Activated T-helper 1 cell treated with anti-CD3 and anti-CD28 coated beads, Interleukin-12 subunit alpha, Interleukin-12 subunit beta, Interleukin-2, Interleukin-4 antibody, amounts not matched to agents 30 ng/mL and 10 ng/mL and 1 ng/mL, durations not matched to agents 14 hours and 24 hours and 36 hours (primary cell): ENCODE results near the gene HIKESHI. TPM values are rescaled to one million over a fixed set of nuclear protein-coding genes. Genes with fewer than 3 reads are reported as not detected.

Experiments used
- DNase-seq: peaks from one replicate; pipeline ENCODE4 v3.0.0; 2021; ENCODE audit warnings: low spot score
- H3K27ac Mint-ChIP-seq: one replicate; pipeline ENCODE4 v1.8.0; 2021; ENCODE audit warnings: mild to moderate bottlenecking, mixed read lengths
- H3K27me3 Mint-ChIP-seq: one replicate; pipeline ENCODE4 v1.8.0; 2022; ENCODE audit warnings: mild to moderate bottlenecking, moderate library complexity, mixed read lengths; ENCODE audit not compliant: insufficient read depth
- H3K36me3 Mint-ChIP-seq: one replicate; pipeline ENCODE4 v1.8.0; 2021; ENCODE audit warnings: low read depth, mixed read lengths
- H3K4me1 Mint-ChIP-seq: one replicate; pipeline ENCODE4 v1.8.0; 2021; ENCODE audit warnings: low read depth, mixed read lengths
- H3K4me3 Mint-ChIP-seq: one replicate; pipeline ENCODE4 v1.8.0; 2021; ENCODE audit warnings: mild to moderate bottlenecking, moderate library complexity, mixed read lengths
- H3K9me3 Mint-ChIP-seq: one replicate; pipeline ENCODE4 v1.8.0; 2021; ENCODE audit warnings: mixed read lengths
- intact Hi-C: fragments of 100-400 bp; cut with micrococcal nuclease; formaldehyde crosslinking; loops from one replicate; pipeline ENCODE4 v1.15.1; 2024
- total RNA-seq: library from RNA; stranded (reverse); gene quantifications from 2 replicates; pipeline ENCODE4 v1.2.3, GENCODE V29; 2022

The HIKESHI gene
- total RNA-seq, 1 donor from 2014 or later = 56.4 TPM

DNA sequence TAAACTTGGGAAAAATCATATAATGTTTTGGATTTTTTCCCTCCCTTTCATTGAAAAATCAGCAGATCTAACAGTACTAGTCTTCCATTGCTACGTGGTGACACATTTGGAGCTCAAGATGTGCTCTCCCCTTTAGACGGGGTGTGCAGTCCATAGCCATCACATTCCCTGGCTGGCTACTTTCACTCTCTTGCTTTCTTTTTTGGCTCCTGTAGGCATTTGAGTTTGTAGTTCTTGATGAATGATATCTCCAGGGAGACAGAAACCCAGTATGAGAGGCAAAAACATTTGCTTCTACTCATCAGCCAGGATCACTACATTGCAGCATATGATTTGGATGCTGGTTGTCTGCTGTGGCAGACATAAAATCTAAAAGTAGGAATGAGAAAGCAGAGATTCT, 84.7 kb downstream of the HIKESHI start:
- Mint-ChIP-seq H3K4me3 (no peak overlapping the region), H3K4me1 (no peaks in the 10 kb centered on the region), H3K9me3 (no peaks in the 10 kb centered on the region), H3K27ac (no peak overlapping the region), H3K27me3 (no peaks in the 10 kb centered on the region), H3K36me3 (no peaks in the 10 kb centered on the region)
- intact Hi-C loops = no loop called here
- DNase-seq = no peak

DNA sequence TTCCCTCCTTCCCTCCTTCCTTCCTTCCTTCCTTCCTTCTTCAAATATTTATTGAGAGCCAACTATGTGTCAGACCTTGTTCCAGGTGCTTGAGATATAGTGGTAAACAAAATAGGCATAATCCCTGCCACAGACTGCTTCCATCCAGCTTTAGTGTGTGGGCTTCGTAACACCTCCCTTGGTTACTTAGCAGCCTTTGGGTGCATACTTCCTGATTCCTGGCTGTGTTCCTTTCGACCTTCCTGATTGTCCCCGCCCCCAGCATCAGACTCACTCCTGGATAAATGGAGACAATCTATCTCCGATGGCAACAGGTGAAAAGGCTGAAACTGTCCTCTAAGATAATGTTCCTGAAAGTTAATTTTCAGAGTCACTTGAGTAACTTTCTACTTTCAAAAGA, 86.2 kb downstream of the HIKESHI start:
- Mint-ChIP-seq H3K27me3 (no peaks in the 10 kb centered on the region), H3K36me3 (no peaks in the 10 kb centered on the region), H3K27ac (no peak overlapping the region), H3K4me1 (no peaks in the 10 kb centered on the region), H3K9me3 (no peaks in the 10 kb centered on the region), H3K4me3 (no peak overlapping the region)
- no peak for DNase-seq
- intact Hi-C loops = no loop called here

DNA sequence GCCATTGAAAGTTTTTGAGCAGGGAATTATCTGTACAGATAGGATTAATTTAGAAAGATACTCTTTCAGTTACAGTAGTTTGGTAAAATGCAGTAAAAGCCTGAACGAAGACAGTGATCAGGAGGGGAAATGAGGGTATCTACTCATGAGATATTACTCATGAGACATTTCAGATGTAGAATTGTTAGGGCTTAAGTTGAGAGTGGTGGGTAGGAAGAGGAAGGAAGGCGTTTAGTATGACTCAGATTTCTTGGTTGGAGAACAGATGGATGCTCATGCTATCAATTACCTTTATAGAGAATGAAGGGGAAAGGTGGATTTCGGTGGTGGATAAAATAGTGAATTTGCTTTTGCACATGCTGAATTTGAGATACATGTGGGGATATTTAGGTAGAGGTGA, 88.4 kb downstream of the HIKESHI start:
- Mint-ChIP-seq H3K4me1 (no peaks in the 10 kb centered on the region), H3K9me3 (no peaks in the 10 kb centered on the region), H3K36me3 (no peaks in the 10 kb centered on the region), H3K4me3 (no peak overlapping the region), H3K27ac (no peak overlapping the region), H3K27me3 (no peaks in the 10 kb centered on the region)
- intact Hi-C loops = no loop called here
- DNase-seq = no peak

- H3K4me3 Mint-ChIP-seq = no peak overlapping the region
- H3K4me1 Mint-ChIP-seq = no peaks in the 10 kb centered on the region
- no peak overlapping the region for H3K27ac Mint-ChIP-seq
- intact Hi-C loops = no loop called here
- no peaks in the 10 kb centered on the region for H3K27me3 Mint-ChIP-seq
- H3K9me3 Mint-ChIP-seq = no peaks in the 10 kb centered on the region
- no peak for DNase-seq
- no peaks in the 10 kb centered on the region for H3K36me3 Mint-ChIP-seq
Measured at GRCh38 chr11:86395061-86395551, 93.1 kb downstream of the HIKESHI start.

Other genes starting within 250 kb of the HIKESHI start
- 174 and 177 TPM in 2 replicates for gene PICALM, start 233.2 kb upstream of the HIKESHI start, total RNA-seq
- gene EED, start 57.5 kb upstream of the HIKESHI start, total RNA-seq = 279 and 294 TPM in 2 replicates
- gene CCDC81, start 72.6 kb downstream of the HIKESHI start, total RNA-seq = 0.98 and 1.3 TPM in 2 replicates